Right lobe of liver (tissue), 4 donors: Measurements from ENCODE around the gene PFDN4.

ENCODE experiments used
- POLR2A ChIP-seq: fragments of 450-650 bp; IDR thresholded peaks from one replicate; pipeline ENCODE4 v1.6.1; 2017; ENCODE audit warnings: antibody characterized with exemption, mild to moderate bottlenecking
- TF ChIP-seq, protein P1 (sequence below), 4 donors: fragments of 200-600 bp in 3 of 4; fragments of 450-650 bp in 1 of 4; IDR thresholded peaks; one replicate each; pipeline versions ENCODE4 v1.5.1 to v1.8.0; 2016 to 2022; ENCODE audit warnings: antibody characterized with exemption in 4 of 4, mild to moderate bottlenecking in 2 of 4
- donor health status: DM: no; HTN: no; CAD: no.
- donor health status: DM: no; HTN: no; CAD: no.
- donor health status: DM: no; HTN: yes; CAD: no.

DNA sequence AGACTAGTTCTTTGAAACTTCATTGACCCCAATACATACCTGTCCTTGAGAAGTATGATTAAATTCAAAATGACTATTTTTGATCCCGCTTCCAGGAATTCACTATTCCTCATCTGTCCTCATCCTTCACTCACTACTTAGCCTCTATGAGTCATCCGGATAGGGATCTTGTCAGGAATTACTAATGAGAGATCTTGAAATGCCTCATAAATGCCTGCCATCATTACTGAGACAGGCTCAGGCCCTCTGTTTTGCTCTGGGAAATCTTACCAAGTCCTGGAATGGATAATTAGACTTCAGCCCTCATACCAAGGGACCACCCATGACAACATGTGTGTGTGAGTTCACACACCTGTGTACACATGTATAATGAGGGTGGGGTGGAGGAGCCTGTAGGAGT is 31.3 kb upstream of the PFDN4 start:
- TF ChIP-seq, protein P1, sequence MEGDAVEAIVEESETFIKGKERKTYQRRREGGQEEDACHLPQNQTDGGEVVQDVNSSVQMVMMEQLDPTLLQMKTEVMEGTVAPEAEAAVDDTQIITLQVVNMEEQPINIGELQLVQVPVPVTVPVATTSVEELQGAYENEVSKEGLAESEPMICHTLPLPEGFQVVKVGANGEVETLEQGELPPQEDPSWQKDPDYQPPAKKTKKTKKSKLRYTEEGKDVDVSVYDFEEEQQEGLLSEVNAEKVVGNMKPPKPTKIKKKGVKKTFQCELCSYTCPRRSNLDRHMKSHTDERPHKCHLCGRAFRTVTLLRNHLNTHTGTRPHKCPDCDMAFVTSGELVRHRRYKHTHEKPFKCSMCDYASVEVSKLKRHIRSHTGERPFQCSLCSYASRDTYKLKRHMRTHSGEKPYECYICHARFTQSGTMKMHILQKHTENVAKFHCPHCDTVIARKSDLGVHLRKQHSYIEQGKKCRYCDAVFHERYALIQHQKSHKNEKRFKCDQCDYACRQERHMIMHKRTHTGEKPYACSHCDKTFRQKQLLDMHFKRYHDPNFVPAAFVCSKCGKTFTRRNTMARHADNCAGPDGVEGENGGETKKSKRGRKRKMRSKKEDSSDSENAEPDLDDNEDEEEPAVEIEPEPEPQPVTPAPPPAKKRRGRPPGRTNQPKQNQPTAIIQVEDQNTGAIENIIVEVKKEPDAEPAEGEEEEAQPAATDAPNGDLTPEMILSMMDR (IDR thresholded peaks at IDR 0.05): no peak
- no peak for TF ChIP-seq POLR2A
